ENCODE measurements around the gene SUGP2. TPM values are rescaled to one million over a fixed set of nuclear protein-coding genes. Genes with fewer than 3 reads are reported as not detected.

Gene SUGP2
- total and polyA plus RNA-seq, 2 of the 13 experiments (the other 11 are each of a cell fraction or from before 2014, with no cell fraction given): 40.6 to 57.7 TPM

DNA sequence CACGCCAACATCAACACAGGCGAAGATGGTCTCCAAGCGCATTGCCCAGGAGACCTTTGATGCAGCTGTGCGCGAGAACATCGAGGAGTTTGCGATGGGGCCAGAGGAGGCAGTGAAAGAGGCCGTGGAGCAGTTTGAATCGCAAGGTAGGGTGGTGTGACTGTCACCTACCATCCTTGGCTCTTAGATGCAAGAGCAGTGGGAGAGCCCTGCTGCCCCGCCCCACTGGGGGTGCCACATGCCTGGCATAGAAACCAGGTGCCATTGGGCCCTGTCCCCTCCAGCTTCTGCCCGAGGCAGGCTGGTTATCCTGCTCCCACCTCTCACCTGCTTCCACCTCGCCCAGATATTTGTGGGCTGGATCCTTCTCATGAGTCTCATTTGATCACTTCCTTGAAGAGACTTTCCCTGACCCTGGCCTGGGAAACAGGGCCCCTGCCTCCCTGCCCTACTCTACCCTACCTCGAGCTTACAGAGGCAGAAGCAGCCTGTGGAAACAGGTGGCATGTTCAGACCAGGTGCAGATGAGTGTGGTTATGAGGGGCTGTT, 9.5 kb upstream of the SUGP2 start (continued):
- TF ChIP-seq, protein P1, sequence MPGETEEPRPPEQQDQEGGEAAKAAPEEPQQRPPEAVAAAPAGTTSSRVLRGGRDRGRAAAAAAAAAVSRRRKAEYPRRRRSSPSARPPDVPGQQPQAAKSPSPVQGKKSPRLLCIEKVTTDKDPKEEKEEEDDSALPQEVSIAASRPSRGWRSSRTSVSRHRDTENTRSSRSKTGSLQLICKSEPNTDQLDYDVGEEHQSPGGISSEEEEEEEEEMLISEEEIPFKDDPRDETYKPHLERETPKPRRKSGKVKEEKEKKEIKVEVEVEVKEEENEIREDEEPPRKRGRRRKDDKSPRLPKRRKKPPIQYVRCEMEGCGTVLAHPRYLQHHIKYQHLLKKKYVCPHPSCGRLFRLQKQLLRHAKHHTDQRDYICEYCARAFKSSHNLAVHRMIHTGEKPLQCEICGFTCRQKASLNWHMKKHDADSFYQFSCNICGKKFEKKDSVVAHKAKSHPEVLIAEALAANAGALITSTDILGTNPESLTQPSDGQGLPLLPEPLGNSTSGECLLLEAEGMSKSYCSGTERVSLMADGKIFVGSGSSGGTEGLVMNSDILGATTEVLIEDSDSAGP (CRISPR knock-in tag; IDR thresholded peaks at IDR 0.05; ENCODE audit: borderline replicate concordance): no peak

GRCh38 chr19:19040417-19040816, 7.1 kb upstream of the SUGP2 start:
- peak; percentile 76 for DNase-seq (ENCODE audit: low spot score)
- no peak for TF ChIP-seq SKIL (CRISPR knock-in tag; IDR thresholded peaks at IDR 0.05; ENCODE audit: borderline replicate concordance)
- 0 out of 2 replicates have a peak, but pooled peaks have one; percentile 33 for TF ChIP-seq ZNF292 (CRISPR knock-in tag; IDR thresholded peaks at IDR 0.05; ENCODE audit: borderline replicate concordance, low read depth)
- TF ChIP-seq HOXA3 (CRISPR knock-in tag; IDR thresholded peaks at IDR 0.05): 0 out of 2 replicates have a peak, but pooled peaks have one; percentile 10
- peak; percentile 36; the same call in 1 of the 2 replicates for TF ChIP-seq RFXAP (CRISPR knock-in tag; IDR thresholded peaks at IDR 0.05; ENCODE audit: borderline replicate concordance)
- no peak for TF ChIP-seq FOXP4 (CRISPR knock-in tag; IDR thresholded peaks at IDR 0.05)
- TF ChIP-seq TARDBP (CRISPR knock-in tag; IDR thresholded peaks at IDR 0.05): 0 out of 2 replicates have a peak, but pooled peaks have one; percentile 27
- TF ChIP-seq RXRB (CRISPR knock-in tag; IDR thresholded peaks at IDR 0.05; ENCODE audit: borderline replicate concordance): peak; percentile 27; the same call in 1 of the 2 replicates
- TF ChIP-seq ARID4A (CRISPR knock-in tag; IDR thresholded peaks at IDR 0.05; ENCODE audit: borderline replicate concordance): peak; percentile 39; the same call in 1 of the 2 replicates
- TF ChIP-seq ZNF891 (CRISPR knock-in tag; IDR thresholded peaks at IDR 0.05): no peak
- peak; percentile 52; the same call in 1 of the 2 replicates for TF ChIP-seq REPIN1 (CRISPR knock-in tag; IDR thresholded peaks at IDR 0.05; ENCODE audit: borderline replicate concordance, low read depth)

More at GRCh38 chr19:19040417-19040816, 7.1 kb upstream of the SUGP2 start:
- Histone ChIP-seq H3K9ac (ENCODE audit: insufficient read depth, low read depth, low read length) (no peak overlapping the region), H3K79me2 (ENCODE audit: insufficient read depth, low read length) (peaks cover 28% of the 10 kb centered on the region), H3K36me3 (replicated peaks in 1 of 2; ENCODE audit: control insufficient read depth in 1 of 2, insufficient read depth in 2 of 2, low read length in 2 of 2) (peaks cover 24 to 32% of the 10 kb centered on the region in 2 experiments), H3K27ac (ENCODE audit: extremely low read length, insufficient read depth, low read length) (peak overlapping the region; percentile 5), H4K20me1 (ENCODE audit: insufficient read depth, low read length) (no peaks in the 10 kb centered on the region), H3K27me3 (ENCODE audit: control insufficient read depth in 1 of 2, insufficient read depth in 2 of 2, low read length in 2 of 2) (no peaks in the 10 kb centered on the region), H3K9me3 (ENCODE audit: low read length) (no peaks in the 10 kb centered on the region), H3K4me1 (ENCODE audit: insufficient read depth, low read length) (peaks cover 20% of the 10 kb centered on the region), H3K4me3 (replicated peaks in 1 of 3; ENCODE audit: insufficient read depth in 1 of 3, low read depth in 2 of 3, low read length in 3 of 3) (no peak overlapping the region), H2AFZ (ENCODE audit: low read length) (no peak overlapping the region), H3K4me2 (ENCODE audit: low read depth, low read length) (peak overlapping the region; percentile 46)
- CTCF ChIA-PET (ENCODE audit: low intra/inter-chr PET ratio, low total read pairs): no interaction called here
- peak; percentile 63 for FAIRE-seq
- ATAC-seq: peak; percentile 89
- no TSS peak for BruUV-seq (replicated peaks)
- in situ Hi-C loops (cut with HindIII; ENCODE audit: extremely low pct_ligation_motif_present, low pct_unique_long_range_greater_than_20kb): no loop called here
- WGBS (ENCODE audit: low lambda C conversion rate): 43% methylated on average over 7 of the region's 7 CpGs
- POLR2A ChIA-PET: interaction anchor here (0.7 to 1.1 kb wide), 3 partner anchors 22 to 247 kb away, joined by 3 to 9 read pairs (median 3); partner anchors contain the start of gene SLC25A42
- intact Hi-C loops (cut with micrococcal nuclease; ENCODE audit: unreplicated experiment): no loop called here
